A673 (cell line): ENCODE results near the gene TNFRSF4. TPM values are rescaled to one million over a fixed set of nuclear protein-coding genes. Genes with fewer than 3 reads are reported as not detected.

ENCODE experiments used
- BruUV-seq: library from RNA; stranded (reverse); fragments of 400-500 nt; replicated peaks from 2 replicates; lab custom pipeline; 2021; lab: Mats Ljungman, UMichigan
- CTCF ChIA-PET: fragments of 300-600 bp; sonication (Branson Sonifier 250); formaldehyde crosslinking; loops from one replicate; lab custom pipeline; 2022; ENCODE audit warnings: antibody characterized with exemption; lab: Charles Lee
- POLR2A ChIA-PET: fragments of 300-600 bp; sonication (Branson Sonifier 250); formaldehyde crosslinking; loops from one replicate; lab custom pipeline; 2022; ENCODE audit warnings: antibody characterized with exemption; ENCODE audit not compliant: low non-redundant PET; lab: Charles Lee
- DNase-seq: peaks from one replicate; pipeline ENCODE4 v3.0.0-alpha.2; 2015; ENCODE audit warnings: low spot score
- H3K27ac ChIP-seq: fragments of 200-600 bp; sonication (generic); 2 replicates; pipeline ENCODE4 v1.5.1; 2016; ENCODE audit warnings: mixed run types, low read depth, mild to moderate bottlenecking, mixed read lengths, antibody characterized with exemption, low read length; ENCODE audit not compliant: poor library complexity, severe bottlenecking
- H3K27me3 ChIP-seq: fragments of 200-600 bp; sonication (generic); replicated peaks from 2 replicates; pipeline ENCODE4 v1.6.1; 2017; ENCODE audit warnings: mixed run types, low read depth, mild to moderate bottlenecking, mixed read lengths, antibody characterized with exemption, low read length; ENCODE audit not compliant: insufficient read depth, poor library complexity
- H3K36me3 ChIP-seq: fragments of 200-600 bp; sonication (generic); 2 replicates; pipeline ENCODE4 v1.6.1; 2016; ENCODE audit warnings: mixed run types, mild to moderate bottlenecking, mixed read lengths, antibody characterized with exemption, low read length; ENCODE audit not compliant: insufficient read depth, poor library complexity, severe bottlenecking
- H3K4me1 ChIP-seq: fragments of 200-600 bp; sonication (generic); 2 replicates; pipeline ENCODE4 v1.6.1; 2017; ENCODE audit warnings: mixed run types, mild to moderate bottlenecking, mixed read lengths, antibody characterized with exemption, low read length; ENCODE audit not compliant: insufficient read depth, poor library complexity, severe bottlenecking
- H3K4me3 ChIP-seq: fragments of 200-600 bp; sonication (generic); 2 replicates; pipeline ENCODE4 v1.5.1; 2016; ENCODE audit warnings: low read depth, mixed run types, mild to moderate bottlenecking, mixed read lengths, low read length; ENCODE audit not compliant: poor library complexity, severe bottlenecking
- H3K9me3 ChIP-seq: fragments of 200-600 bp; sonication (generic); 2 replicates; pipeline ENCODE4 v1.6.1; 2016; ENCODE audit warnings: mixed run types, low read depth, mild to moderate bottlenecking, mixed read lengths, antibody characterized with exemption, low read length; ENCODE audit not compliant: poor library complexity, severe bottlenecking
- CTCF ChIP-seq: fragments of 300-800, 200-600 bp; sonication (generic); conservative IDR thresholded peaks from 2 replicates; pipeline ENCODE4 v1.5.1; 2017; ENCODE audit warnings: low read depth, mild to moderate bottlenecking, antibody characterized with exemption, low read length, moderate library complexity, mixed read lengths
- EZH2 ChIP-seq: fragments of 200-600 bp; sonication (generic); IDR thresholded peaks from 2 replicates; pipeline ENCODE4 v1.6.1; 2017; ENCODE audit warnings: borderline replicate concordance, low read depth, mild to moderate bottlenecking, mixed read lengths, antibody characterized with exemption, low read length; ENCODE audit not compliant: poor library complexity, severe bottlenecking
- intact Hi-C: fragments of 100-400 bp; cut with micrococcal nuclease; formaldehyde crosslinking; loops from one replicate; pipeline ENCODE4 v1.10.0; 2022; ENCODE audit not compliant: unreplicated experiment
- total RNA-seq: library from RNA; stranded (reverse); gene quantifications from 2 replicates; pipeline ENCODE4 v1.2.3, GENCODE V29; 2021

Gene TNFRSF4
- total RNA-seq, 1 experiment from 2014 or later, result 0.80 TPM

GRCh38 chr1:1179983-1180861, 33.7 kb downstream of the TNFRSF4 start:
- intact Hi-C loops, result no loop called here
- Histone ChIP-seq H3K4me1 (no peaks in the 10 kb centered on the region), H3K27me3 (no peaks in the 10 kb centered on the region), H3K36me3 (no peaks in the 10 kb centered on the region), H3K4me3 (no peak overlapping the region), H3K27ac (no peak overlapping the region), H3K9me3 (no peaks in the 10 kb centered on the region)
- BruUV-seq, result no TSS peak
- ChIA-PET POLR2A (no interaction called here), CTCF (no interaction called here)
- no peak for DNase-seq
- no peak for TF ChIP-seq CTCF
- no peak for TF ChIP-seq EZH2

GRCh38 chr1:1179346-1179982, 34.5 kb downstream of the TNFRSF4 start:
- no peak overlapping the region for H3K4me3 ChIP-seq
- H3K9me3 ChIP-seq, result no peaks in the 10 kb centered on the region
- H3K27ac ChIP-seq, result no peak overlapping the region
- H3K36me3 ChIP-seq, result no peaks in the 10 kb centered on the region
- BruUV-seq, result no TSS peak
- H3K27me3 ChIP-seq, result no peaks in the 10 kb centered on the region
- H3K4me1 ChIP-seq, result no peaks in the 10 kb centered on the region
- POLR2A ChIA-PET, result no interaction called here
- CTCF ChIA-PET, result no interaction called here
- no peak for DNase-seq
- intact Hi-C loops, result no loop called here
- TF ChIP-seq EZH2 (no peak), CTCF (no peak)

GRCh38 chr1:1178794-1179331, 35.1 kb downstream of the TNFRSF4 start:
- no peak for DNase-seq
- no peaks in the 10 kb centered on the region for H3K27me3 ChIP-seq
- ChIA-PET POLR2A (interaction anchor here (0.6 kb wide), 1 partner anchor 14 kb away, joined by 3 read pairs; no protein-coding TSS in a partner anchor), CTCF (no interaction called here)
- intact Hi-C loops, result no loop called here
- H3K27ac ChIP-seq, result no peak overlapping the region
- no TSS peak for BruUV-seq
- H3K4me3 ChIP-seq, result no peak overlapping the region
- no peaks in the 10 kb centered on the region for H3K9me3 ChIP-seq
- no peaks in the 10 kb centered on the region for H3K4me1 ChIP-seq
- H3K36me3 ChIP-seq, result no peaks in the 10 kb centered on the region
- no peak for TF ChIP-seq EZH2
- TF ChIP-seq CTCF, result no peak
